NAMALWA (cell line): ENCODE data around the gene MYL9.

Experiments
- DNase-seq: peaks from one replicate; pipeline ENCODE4 v3.0.0-alpha.2; 2015; ENCODE audit warnings: low spot score

Gene MYL9

DNA sequence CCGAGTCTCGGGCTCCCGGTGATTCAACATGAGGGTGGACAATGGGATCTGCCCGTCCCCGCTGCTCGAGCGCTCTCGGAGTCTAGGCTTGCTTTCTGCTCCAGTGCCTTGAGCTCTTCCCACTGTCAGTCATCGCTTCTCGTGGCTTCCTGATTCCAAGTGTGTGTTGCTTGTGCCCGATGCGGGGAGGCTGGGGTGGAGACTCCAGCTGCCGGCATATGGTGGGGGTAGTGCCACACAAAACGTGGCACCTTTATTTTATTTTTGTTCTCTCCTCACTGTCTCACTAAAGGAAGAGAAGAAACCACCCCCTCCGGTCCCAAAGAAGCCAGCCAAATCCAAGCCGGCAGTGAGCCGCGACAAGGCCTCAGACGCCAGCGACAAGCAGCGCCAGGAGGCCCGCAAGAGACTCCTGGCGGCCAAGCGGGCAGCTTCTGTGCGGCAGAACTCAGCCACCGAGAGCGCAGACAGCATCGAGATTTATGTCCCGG, 14.8 kb upstream of the MYL9 start:
- DNase-seq: no peak

DNA sequence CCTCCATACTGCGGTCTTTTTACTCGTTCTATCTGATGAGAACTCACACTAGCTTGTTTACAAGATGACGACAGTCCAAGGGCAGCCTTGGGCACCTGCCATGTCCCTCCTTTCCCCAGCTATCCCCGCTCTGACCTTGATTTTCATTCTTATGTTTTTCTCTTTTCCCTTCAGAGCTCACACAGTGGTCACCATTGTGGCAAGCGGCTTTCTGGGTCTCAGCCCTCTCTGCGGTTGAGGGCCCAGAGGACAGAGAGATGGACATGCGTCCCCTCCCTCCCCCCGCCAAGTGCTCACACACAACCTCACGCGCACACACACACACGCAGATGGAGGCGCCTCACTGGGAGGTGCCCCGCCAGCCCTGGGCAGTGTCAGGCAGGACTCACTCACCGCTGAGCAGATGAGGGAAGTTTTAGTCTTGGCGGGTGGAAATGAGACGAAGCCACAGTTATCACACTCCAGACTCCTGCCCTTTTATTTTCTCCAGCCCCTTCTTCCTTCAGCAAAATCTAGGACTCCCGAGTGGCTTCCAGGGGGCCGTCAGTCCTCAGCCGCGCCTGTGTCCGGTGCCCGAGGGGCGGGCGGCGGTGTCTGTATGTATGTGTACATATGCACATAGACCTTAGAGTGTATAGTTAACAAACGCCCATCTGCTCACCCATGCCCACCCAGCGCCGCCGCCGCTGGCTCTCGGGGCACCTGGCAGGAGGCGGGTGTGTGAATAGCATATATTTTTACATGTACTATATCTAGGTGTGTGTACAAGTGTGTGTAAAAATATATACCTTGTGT, 13.8 kb upstream of the MYL9 start:
- no peak for DNase-seq

DNA sequence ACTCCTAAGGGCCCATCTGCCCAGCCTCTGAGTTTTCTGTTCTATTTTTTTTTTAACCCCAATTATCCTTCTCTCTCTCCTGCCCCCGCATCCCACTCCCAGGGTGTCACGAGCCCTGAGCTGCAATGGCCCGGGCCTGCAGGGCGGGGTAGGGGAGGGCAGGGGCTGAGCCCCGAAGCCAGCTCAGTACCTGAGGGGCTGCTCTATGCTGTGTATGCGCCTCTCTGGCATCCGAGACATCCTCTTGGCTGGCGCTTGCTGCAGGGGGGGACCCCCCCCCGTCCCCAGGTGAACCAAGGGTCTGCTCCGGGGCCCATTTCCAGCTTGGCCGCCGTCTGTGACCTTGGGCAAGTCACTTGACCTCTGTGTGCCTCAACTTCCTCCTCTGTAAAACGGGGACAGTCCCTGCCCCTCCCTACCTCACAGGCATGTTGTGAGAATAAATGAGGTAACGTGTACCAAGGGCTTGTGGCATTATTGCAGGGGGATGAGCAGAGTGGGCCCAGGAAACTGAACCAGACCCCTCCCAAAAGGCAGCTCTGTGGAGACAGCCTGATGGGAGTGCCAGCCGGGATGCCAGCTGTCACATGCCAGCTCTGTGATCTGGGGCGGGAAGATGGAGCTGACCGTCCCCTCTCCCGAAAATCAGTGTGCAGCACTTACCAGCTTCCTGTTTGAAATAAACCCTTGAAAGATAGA, 13.0 kb upstream of the MYL9 start:
- no peak for DNase-seq

DNA sequence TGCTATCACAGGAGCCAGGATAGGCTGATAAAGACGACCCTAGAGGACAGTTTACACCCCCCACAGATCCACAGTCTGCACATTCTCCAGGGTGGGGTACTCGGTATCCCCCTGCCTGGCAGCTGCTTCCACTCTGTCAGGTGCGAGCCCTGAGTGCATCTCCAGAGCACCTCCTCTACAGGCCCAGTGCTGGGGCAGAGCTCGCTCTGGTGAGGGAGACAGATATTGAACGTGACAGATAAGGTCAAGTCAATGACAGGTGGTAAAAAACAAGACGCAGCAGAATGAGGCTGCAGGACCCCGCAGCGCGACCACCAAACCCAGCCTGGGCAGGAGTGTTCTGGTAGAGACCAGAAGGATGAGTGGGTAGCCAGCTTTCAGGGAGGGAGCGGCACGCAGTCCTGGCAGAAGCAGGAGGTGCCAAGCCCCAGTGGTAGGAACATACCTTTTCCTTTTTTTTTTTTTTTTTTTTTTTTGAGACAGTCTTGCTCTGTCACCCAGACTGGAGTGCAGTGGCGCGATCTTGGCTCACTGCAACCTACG, 12.4 kb upstream of the MYL9 start:
- no peak for DNase-seq

DNA sequence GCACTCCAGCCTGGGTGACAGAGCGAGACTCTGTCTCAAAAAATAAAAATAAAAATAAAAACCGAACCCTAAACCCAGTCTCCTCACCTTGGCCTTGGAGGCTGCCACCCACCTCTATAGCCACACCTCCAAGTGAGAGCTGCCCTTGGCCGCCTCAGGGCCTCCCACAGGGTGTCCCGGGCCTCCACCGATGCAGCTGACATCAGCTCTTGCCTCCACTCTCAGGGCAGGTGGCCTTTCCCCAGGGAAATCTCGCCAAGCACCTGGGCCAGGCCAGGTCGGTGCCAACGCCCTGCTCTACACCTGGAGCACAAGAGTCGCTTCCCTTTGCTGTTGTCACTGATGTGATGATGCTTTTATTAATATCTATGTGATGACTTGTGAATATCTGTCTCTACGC, 8.9 kb upstream of the MYL9 start:
- DNase-seq: no peak

DNA sequence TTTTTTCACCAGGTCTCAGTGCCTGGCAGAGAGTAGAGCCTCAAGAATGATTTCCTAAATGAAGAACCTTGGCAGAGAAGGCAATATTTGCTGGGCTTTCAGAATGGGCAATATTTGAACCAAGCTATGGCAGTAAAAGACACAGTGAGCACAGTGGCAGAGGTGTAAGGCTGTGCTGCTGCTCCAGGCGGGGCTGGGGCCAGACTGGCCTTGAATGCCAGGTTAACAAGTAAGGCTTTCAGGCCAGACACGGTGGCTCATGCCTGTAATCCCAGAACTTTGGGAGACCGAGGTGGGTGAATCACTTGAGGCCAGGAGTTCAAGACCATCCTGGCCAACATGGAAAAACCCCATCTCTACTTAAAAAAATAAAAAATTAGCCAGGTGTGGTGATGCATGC, 8.5 kb upstream of the MYL9 start:
- DNase-seq: no peak

DNA sequence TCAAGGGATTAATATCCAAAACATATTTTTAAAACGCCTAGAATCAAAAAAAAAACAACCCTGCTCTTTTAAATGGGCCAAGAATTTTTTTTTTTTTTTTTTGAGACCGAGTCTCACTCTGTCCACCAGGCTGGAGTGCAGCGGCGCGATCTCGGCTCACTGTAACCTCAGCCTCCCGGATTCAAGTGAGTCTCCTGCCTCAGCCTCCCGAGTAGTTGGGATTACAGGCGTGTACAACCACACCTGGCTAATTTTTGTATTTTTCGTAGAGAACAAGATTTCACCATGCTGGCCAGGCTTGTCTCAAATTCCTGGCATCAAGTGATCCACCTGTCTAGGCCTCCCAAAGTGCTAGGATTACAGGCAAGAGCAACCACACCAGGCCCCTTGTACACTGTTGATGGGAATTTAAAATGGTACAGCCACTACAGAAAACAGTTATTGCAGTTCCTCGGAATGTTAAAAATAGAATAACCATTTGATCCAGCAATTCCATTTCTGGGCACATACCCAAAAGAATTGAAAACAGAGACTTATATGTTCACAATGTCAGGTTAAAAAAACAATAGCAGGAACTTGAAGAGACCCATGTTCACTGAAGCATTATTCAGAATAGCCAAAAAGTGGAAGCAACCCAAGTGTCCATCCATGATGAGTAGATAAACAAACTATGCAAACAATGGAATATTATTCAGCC, 3.1 kb upstream of the MYL9 start:
- DNase-seq: no peak

DNA sequence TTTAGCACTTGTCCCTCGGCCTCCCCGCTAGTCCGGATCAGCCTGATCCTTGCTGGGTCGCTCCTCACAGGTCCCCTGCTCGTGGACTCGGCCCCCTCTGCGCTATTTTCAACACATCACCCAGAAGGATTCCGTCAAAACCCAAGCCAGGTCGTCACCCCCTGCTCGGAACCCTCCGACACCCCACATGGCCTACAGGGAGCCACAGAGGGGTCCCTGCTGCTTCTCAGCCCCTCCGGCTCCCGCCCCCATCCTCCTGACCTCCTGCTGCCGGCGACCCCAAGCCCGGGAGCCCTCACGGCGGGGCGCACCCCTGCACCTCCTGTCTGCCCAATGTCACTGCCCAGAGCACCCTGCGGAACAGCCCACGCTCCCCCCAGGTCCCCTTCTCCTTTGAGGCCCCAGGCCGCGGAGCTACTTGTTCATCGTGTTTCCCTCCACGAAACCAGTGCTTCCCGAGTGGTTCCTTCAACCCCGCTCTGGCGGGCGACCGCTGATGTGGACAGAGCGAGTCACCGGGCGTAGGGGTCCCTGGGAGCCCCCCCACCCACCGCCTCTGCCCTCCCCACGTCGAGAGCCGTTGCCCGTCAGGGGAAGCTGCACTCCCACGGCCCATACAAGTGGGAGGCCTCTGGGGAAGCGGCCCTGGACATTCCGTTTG, 638 bp upstream of the MYL9 start:
- DNase-seq: no peak

DNA sequence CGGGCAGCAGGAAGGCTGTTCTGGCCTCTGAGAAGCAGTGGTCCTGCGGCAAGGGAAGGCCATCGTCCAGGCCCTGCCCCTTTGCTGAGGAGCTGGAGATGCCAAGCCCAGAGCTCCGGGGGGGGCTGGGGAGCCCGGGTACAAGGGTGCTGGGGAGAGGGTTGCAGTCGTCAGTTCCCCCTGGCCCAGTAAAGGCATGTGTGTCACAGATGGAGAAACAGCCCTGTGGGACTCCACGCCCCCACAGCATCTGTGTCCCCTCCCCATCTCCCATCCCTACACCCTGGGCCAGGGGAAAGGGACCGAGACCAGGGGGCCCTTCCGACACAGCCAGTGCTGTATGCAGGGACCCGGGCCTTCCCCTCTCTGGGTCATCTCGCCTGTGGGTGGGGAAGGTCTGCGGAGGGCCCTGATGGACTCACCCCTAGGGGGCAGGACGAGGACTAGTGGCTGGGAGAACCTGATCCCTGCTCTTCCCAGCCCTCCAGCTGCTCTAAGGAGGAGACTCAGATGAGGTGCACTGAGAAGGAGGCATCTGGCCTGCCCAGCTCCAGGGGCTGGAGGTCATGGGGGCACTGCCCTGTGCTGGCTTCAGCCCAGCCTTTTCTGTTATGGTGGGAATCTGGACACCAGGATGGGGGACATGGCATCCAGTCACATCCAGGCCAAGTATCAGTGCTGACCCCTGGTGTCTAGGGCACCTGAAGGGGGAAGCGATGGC, 609 bp downstream of the MYL9 start:
- DNase-seq: no peak

DNA sequence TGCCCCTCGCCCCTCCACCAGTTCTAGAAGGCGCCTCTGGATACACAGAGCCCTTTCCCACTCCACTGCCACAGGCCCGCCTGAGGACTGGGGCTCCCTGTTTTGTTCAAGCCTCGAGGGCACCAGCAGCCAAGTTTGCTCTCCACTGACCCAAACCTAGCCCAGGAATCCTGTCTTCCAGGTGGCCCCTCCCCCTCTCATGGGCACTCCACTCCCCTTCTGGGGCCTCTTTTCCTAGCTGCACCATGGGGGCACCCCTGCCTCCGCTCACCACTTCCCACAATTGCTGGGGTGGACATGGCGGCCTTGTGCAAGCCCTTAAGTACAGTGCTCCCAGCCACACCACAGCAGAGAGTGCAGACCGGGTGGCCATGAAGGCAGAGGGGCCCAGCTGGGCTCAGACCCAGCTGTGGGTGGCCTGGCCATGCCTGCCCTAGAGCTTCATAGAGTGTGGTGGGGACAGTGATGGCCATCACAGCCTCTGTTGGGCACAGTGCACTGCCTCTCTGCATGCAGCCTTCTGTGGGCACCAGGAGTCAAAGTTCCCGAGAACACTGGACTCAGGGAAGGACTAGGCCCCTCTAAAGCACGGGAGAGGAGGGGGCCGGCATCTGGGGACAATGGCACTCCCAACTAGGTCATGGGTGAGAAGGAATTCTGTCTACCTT, 1.3 kb downstream of the MYL9 start:
- DNase-seq: no peak

DNA sequence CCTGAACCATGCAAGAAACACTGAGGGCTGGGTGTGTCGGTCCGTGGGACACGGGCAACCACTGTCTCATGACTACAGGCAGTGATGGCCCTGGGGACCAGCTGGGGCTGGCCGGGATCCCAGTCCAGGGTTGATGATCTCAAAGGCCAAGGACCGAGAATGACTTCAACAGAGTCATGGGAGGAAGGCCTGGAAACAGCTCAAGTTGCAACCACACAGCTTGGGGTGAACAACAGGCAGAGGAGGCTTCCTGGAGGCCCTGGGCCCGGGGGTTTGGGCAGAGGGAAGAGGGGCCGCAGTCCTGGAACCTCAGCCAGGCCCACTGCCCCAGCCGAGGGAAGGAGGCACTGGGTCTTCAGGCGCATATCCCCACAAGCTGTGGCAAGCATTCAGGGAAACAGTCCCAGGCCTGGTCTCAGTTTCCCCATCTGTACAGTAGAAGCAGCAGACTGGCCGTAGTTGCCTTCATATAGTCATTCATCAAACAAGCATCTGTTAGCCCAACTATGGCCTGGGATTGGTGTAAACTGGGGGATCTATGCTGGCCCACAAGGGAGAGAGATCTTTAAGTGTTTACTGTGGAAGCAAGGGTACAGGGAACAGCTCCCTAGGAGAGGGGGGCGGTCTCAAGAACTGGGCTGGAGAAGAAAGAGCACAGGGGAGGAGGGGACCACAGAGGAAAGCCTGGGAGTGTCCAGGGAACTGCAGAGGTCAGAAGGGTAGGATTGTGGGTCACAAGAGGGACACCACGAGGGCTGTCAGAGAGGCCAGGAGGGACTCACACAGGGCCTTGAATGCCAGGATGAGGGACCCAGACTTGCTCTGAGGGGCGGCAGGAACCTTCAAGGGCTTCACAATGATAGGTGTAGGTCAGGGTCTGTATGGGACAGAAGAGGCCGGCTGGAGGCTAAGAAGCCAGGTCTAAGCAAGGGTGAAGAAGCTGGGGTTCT, 2.1 kb downstream of the MYL9 start:
- DNase-seq: no peak

DNA sequence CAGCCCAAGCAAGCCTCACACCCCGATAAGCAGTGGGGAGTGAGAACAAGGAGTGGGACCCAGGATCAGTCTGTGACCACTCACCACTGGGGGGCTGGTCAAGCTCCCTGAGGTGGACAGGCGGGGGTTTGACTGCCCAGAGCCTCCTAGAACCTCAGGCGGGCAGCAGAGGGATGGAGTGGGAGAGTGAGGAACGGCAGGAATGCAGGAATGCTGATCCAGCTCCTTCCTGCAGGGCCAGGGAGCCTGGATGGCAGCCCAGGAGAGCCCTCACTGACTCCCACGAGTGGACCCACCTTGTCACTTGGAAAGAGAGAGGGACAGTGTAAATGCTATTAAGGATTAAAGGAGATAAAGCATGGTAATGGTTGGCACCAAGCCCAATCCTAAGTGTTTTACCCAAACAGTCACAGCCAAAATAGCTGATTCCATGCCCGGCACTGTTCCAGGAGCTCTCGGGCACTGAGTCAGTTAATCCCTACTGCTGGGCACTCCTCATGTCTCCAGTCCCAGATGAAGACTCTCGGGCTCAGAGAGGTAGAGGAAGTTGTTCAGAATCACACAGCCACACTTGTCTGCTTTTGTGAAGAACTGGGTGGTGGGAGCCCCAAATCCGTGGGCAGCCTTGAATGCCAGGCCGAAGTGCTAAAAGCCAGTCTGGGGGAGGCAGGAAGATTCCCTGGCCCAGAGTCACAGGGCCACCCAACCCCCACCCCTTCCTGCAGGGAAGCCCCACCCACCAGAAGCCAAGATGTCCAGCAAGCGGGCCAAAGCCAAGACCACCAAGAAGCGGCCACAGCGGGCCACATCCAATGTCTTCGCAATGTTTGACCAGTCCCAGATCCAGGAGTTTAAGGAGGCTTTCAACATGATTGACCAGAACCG, 3.1 kb downstream of the MYL9 start:
- DNase-seq: no peak

DNA sequence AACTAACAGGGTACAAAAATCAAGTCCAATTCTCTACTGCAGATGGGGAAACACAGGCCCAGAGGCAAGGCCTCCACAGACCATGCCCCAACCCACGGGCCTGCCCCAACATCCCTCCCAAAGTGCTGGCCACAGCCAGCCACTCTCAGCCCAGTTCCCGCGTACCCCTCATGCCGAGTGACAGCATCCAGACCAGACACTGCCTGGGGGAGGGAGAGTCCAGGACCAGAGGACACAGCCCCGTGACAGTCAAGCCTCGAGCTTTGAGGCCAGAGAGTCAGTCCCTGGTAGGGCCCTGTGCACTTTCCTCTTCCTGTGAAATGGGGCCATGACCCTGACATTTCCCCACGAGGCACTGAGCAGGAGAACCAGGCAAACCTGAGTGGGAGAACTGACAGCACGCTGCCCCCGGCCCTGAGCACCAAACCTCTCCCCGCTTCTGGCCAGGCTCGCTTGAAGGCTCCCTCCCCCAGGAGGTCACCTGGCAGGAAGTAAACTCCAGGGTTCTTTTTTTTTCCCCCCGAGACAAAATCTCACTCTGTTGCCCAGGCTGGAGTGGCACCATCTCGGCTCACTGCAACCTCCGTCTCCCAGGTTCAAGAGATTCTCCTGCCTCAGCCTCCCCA, 4.9 kb downstream of the MYL9 start:
- DNase-seq: no peak

DNA sequence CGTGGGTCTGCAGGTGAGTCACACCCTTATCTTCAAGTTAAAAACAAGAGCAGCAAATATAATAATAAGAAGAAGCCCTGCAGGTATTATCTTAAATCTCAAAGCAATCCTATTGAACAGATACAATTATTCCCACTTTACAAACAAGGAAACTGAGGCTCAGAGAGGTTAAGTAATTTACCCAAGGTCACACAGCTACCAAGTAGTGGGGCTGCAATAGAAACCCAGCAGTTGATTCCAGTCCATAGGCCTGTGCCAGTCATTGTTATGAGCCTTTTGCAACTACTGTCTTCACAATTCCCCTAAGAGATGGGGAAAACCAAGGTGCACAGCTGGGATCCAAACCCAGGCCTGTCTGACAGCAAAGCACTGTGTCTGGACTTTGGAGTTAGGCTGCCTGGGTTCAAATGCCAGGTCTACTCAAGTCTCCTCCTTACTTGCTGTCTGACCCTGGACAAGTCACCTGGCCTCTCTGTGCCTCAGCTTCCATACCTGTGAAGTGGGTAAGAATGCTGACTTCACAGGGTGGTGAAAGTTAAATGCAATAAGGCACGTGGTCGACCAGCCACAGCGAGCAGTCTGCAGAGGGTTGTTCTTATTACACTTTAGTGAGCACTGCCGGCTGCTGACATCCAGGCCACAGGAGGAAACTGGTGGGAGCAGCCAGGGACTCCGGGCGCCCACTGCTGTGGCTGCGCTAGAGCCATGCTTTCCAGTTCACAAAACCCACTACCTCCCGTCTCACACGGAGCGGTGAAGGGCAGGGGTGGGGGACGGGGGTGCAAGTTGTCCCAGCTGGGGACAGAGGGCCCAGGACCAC, 6.1 kb downstream of the MYL9 start:
- no peak for DNase-seq

DNA sequence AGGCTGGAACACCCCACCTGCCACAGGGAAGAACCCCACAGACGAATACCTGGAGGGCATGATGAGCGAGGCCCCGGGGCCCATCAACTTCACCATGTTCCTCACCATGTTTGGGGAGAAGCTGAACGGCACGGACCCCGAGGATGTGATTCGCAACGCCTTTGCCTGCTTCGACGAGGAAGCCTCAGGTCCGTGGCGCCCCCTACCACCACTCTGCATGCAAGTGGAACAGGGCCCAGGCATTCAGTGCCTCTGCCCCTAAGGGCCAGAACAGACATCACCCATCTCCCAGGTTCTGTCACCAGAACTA, 6.6 kb downstream of the MYL9 start:
- DNase-seq: peak; percentile 34

DNA sequence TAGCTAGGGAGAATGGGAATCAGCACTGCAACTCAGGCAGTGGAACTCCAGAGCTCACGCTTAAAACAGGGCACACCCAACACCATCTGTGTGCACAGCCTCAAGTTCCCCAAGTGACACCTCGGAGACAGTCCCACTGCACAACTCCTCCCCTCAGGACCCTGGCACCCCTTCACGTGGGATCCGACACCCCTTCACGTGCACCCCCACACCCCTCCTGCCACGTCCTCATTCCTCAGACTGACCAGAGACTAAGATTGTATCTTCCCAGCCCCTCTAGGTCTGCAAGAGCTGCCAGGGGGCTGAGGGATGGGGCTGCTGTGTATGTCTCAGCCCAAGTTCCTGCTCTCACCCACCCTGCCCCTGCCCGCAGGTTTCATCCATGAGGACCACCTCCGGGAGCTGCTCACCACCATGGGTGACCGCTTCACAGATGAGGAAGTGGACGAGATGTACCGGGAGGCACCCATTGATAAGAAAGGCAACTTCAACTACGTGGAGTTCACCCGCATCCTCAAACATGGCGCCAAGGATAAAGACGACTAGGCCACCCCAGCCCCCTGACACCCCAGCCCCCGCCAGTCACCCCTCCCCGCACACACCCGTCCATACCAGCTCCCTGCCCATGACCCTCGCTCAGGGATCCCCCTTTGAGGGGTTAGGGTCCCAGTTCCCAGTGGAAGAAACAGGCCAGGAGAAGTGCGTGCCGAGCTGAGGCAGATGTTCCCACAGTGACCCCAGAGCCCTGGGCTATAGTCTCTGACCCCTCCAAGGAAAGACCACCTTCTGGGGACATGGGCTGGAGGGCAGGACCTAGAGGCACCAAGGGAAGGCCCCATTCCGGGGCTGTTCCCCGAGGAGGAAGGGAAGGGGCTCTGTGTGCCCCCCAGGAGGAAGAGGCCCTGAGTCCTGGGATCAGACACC, 7.6 kb downstream of the MYL9 start:
- DNase-seq: no peak

DNA sequence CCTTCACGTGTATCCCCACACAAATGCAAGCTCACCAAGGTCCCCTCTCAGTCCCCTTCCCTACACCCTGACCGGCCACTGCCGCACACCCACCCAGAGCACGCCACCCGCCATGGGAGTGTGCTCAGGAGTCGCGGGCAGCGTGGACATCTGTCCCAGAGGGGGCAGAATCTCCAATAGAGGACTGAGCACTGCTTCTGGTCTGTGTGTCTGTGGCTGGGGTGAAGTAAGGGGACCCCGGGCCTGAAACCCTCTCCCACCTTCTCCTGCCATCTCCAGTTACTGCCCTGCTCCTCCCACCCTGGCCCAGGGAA, 8.3 kb downstream of the MYL9 start:
- no peak for DNase-seq
